ENCODE measurements around the gene HCAR1. TPM values are rescaled to one million over a fixed set of nuclear protein-coding genes. Genes with fewer than 3 reads are reported as not detected.

HCAR1 gene
- total and polyA plus RNA-seq, 4 donors, result 0.01 to 0.19 TPM; not detected in 2

- H3K9ac ChIP-seq (ENCODE audit: low read depth in 1 of 2, low read length in 2 of 2), result no peak overlapping the region
- 85% methylated on average over 3 of the region's 3 CpGs for WGBS
- H3K27ac ChIP-seq (ENCODE audit: low read depth in 1 of 2, low read length in 2 of 2), result no peak overlapping the region
- no peak overlapping the region for H3K4me3 ChIP-seq (ENCODE audit: low read depth in 1 of 3, low read length in 3 of 3)
- TF ChIP-seq CTCF (IDR thresholded peaks at IDR 0.05; ENCODE audit: low read depth, low read length, missing input control) (no peak), RAD21 (IDR thresholded peaks at IDR 0.05) (no peak), TAF1 (conservative IDR thresholded peaks at IDR 0.05) (no peak), FOXA1 (IDR thresholded peaks at IDR 0.05) (no peak), JUND (IDR thresholded peaks at IDR 0.05) (no peak), REST (IDR thresholded peaks at IDR 0.05) (no peak), FOXA2 (IDR thresholded peaks at IDR 0.05) (no peak), HNF4A (conservative IDR thresholded peaks at IDR 0.05) (no peak), HNF4G (IDR thresholded peaks at IDR 0.05) (no peak), RXRA (IDR thresholded peaks at IDR 0.05) (no peak), NR2F2 (IDR thresholded peaks at IDR 0.05) (no peak), SP1 (IDR thresholded peaks at IDR 0.05) (no peak), YY1 (IDR thresholded peaks at IDR 0.05) (no peak)
- H3K9me3 ChIP-seq (ENCODE audit: control insufficient read depth in 4 of 4, low read length in 3 of 4), result no peaks in the 10 kb centered on the region
- H3K36me3 ChIP-seq (ENCODE audit: control insufficient read depth in 4 of 4, insufficient read depth in 3 of 4, low read depth in 1 of 4, low read length in 3 of 4), result no peaks in the 10 kb centered on the region
- H3K4me1 ChIP-seq (ENCODE audit: control insufficient read depth in 4 of 4, insufficient read depth in 4 of 4, low read length in 3 of 4), result no peaks in the 10 kb centered on the region
- no peak for DNase-seq (ENCODE audit: low spot score)
- no peaks in the 10 kb centered on the region for H3K27me3 ChIP-seq (ENCODE audit: control insufficient read depth in 4 of 4, insufficient read depth in 4 of 4, low read length in 3 of 4)
Measured at GRCh38 chr12:122732170-122732569, 1.5 kb upstream of the HCAR1 start.

DNA sequence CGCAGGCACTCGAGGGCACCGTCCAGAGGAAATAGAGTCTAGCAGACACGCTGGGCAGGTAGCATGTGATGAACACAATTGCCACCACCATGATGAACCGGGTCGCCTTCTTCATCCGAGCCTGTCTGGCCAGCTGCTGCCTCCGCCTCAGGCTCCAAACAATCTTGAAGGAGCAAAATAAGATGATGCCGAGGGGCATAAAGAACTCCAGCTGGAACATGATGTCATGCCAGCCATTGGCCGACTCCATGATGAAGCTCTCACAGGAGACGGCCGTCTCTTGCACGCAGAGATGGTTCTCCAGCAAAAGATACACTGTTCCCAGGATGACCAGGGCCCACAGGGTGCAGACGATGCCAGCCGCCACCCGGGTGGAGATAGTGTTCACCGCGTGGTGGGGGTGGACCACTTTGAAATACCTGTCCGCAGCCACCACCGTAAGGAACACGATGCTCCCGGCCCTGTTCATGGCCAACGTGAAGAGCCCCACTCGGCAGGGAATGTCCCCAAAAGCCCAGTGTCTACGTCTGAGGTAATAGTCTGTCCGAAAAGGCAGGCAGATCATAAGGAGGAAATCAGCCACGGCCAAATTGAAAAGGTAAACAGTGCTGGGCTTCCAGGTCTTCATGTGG is 945 bp downstream of the HCAR1 start:
- no peak overlapping the region for H3K27ac ChIP-seq (ENCODE audit: low read depth in 1 of 2, low read length in 2 of 2)
- DNase-seq (ENCODE audit: low spot score), result no peak
- 93% methylated on average over 27 of the region's 27 CpGs for WGBS
- no peak overlapping the region for H3K9ac ChIP-seq (ENCODE audit: low read depth in 1 of 2, low read length in 2 of 2)
- H3K9me3 ChIP-seq (ENCODE audit: control insufficient read depth in 4 of 4, low read length in 3 of 4), result no peaks in the 10 kb centered on the region
- H3K4me1 ChIP-seq (ENCODE audit: control insufficient read depth in 4 of 4, insufficient read depth in 4 of 4, low read length in 3 of 4), result no peaks in the 10 kb centered on the region
- H3K27me3 ChIP-seq (ENCODE audit: control insufficient read depth in 4 of 4, insufficient read depth in 4 of 4, low read length in 3 of 4), result no peaks in the 10 kb centered on the region
- H3K4me3 ChIP-seq (ENCODE audit: low read depth in 1 of 3, low read length in 3 of 3), result no peak overlapping the region
- no peaks in the 10 kb centered on the region for H3K36me3 ChIP-seq (ENCODE audit: control insufficient read depth in 4 of 4, insufficient read depth in 3 of 4, low read depth in 1 of 4, low read length in 3 of 4)
- TF ChIP-seq FOXA2 (IDR thresholded peaks at IDR 0.05), result no peak
- TF ChIP-seq REST (IDR thresholded peaks at IDR 0.05), result no peak
- TF ChIP-seq GABPA (IDR thresholded peaks at IDR 0.05 in 1 of 2, conservative IDR thresholded peaks at IDR 0.05 in 1 of 2), result no peak
- TF ChIP-seq RAD21 (IDR thresholded peaks at IDR 0.05), result no peak
- TF ChIP-seq EGR1 (IDR thresholded peaks at IDR 0.05; ENCODE audit: low read depth in 2 of 2), result no peak
- no peak for TF ChIP-seq RXRA (IDR thresholded peaks at IDR 0.05)
- TF ChIP-seq SP1 (IDR thresholded peaks at IDR 0.05), result no peak
- TF ChIP-seq TAF1 (conservative IDR thresholded peaks at IDR 0.05), result no peak
- no peak for TF ChIP-seq CTCF (IDR thresholded peaks at IDR 0.05; ENCODE audit: low read depth, low read length, missing input control)
- TF ChIP-seq MAX (IDR thresholded peaks at IDR 0.05), result no peak
- TF ChIP-seq YY1 (IDR thresholded peaks at IDR 0.05), result no peak
- no peak for TF ChIP-seq NR2F2 (IDR thresholded peaks at IDR 0.05)
- no peak for TF ChIP-seq JUND (IDR thresholded peaks at IDR 0.05)
- TF ChIP-seq HNF4A (conservative IDR thresholded peaks at IDR 0.05), result no peak
- TF ChIP-seq, protein P1, sequence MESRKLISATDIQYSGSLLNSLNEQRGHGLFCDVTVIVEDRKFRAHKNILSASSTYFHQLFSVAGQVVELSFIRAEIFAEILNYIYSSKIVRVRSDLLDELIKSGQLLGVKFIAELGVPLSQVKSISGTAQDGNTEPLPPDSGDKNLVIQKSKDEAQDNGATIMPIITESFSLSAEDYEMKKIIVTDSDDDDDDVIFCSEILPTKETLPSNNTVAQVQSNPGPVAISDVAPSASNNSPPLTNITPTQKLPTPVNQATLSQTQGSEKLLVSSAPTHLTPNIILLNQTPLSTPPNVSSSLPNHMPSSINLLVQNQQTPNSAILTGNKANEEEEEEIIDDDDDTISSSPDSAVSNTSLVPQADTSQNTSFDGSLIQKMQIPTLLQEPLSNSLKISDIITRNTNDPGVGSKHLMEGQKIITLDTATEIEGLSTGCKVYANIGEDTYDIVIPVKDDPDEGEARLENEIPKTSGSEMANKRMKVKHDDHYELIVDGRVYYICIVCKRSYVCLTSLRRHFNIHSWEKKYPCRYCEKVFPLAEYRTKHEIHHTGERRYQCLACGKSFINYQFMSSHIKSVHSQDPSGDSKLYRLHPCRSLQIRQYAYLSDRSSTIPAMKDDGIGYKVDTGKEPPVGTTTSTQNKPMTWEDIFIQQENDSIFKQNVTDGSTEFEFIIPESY (IDR thresholded peaks at IDR 0.05), result no peak
- no peak for TF ChIP-seq FOXA1 (IDR thresholded peaks at IDR 0.05)
- no peak for TF ChIP-seq HNF4G (IDR thresholded peaks at IDR 0.05)

All from liver (tissue), 9 donors.